Endodermal cell (in vitro differentiated cells): ENCODE measurements around the gene TSHZ2. TPM values are rescaled to one million over a fixed set of nuclear protein-coding genes. Genes with fewer than 3 reads are reported as not detected.
"Not testable (repeated sequence)": the region's sequence is repeated elsewhere in the genome, so short reads cannot be mapped to it uniquely, and the experiment has no call there.

Experiments
- DNase-seq: peaks from one replicate; pipeline ENCODE4 v3.0.0-alpha.2; 2017
- H3K27ac ChIP-seq: 2 replicates; pipeline ENCODE4 v1.5.1; 2013; ENCODE audit warnings: mild to moderate bottlenecking, low read depth, low read length, moderate library complexity
- H3K27me3 ChIP-seq: 2 replicates; pipeline ENCODE4 v1.6.1; 2013; ENCODE audit warnings: mild to moderate bottlenecking, low read length, moderate library complexity; ENCODE audit not compliant: insufficient read depth, control insufficient read depth, poor library complexity, severe bottlenecking
- H3K36me3 ChIP-seq: 2 replicates; pipeline ENCODE4 v1.7.0; 2013; ENCODE audit warnings: mild to moderate bottlenecking, low read length, moderate library complexity; ENCODE audit not compliant: control insufficient read depth, insufficient read depth
- H3K4me1 ChIP-seq: one replicate; pipeline ENCODE4 v1.7.0; 2013; ENCODE audit warnings: low read length; ENCODE audit not compliant: control insufficient read depth, insufficient read depth
- H3K4me3 ChIP-seq: 2 replicates; pipeline ENCODE4 v1.5.1; 2013; ENCODE audit warnings: mild to moderate bottlenecking, low read length, moderate library complexity
- H3K9ac ChIP-seq: 2 replicates; pipeline ENCODE4 v1.6.1; 2013; ENCODE audit warnings: mild to moderate bottlenecking, low read length, moderate library complexity; ENCODE audit not compliant: poor library complexity, severe bottlenecking; ENCODE audit errors: extremely low read depth
- H3K9me3 ChIP-seq: 2 replicates; pipeline ENCODE4 v1.6.1; 2013; ENCODE audit warnings: mild to moderate bottlenecking, low read length, moderate library complexity; ENCODE audit not compliant: control insufficient read depth
- H3K27ac Mint-ChIP-seq: 2 replicates; pipeline ENCODE4 v1.8.0; 2020; ENCODE audit warnings: mixed read lengths
- H3K27me3 Mint-ChIP-seq: 2 replicates; pipeline ENCODE4 v1.8.0; 2021; ENCODE audit warnings: mild to moderate bottlenecking, mixed read lengths; ENCODE audit not compliant: insufficient read depth
- H3K36me3 Mint-ChIP-seq: 2 replicates; pipeline ENCODE4 v1.8.0; 2020; ENCODE audit warnings: low read depth, mixed read lengths
- H3K4me1 Mint-ChIP-seq: 2 replicates; pipeline ENCODE4 v1.8.0; 2020; ENCODE audit warnings: mixed read lengths
- H3K4me3 Mint-ChIP-seq: 2 replicates; pipeline ENCODE4 v1.8.0; 2020; ENCODE audit warnings: mild to moderate bottlenecking, moderate library complexity, mixed read lengths
- H3K9me3 Mint-ChIP-seq: 2 replicates; pipeline ENCODE4 v1.8.0; 2020; ENCODE audit warnings: mild to moderate bottlenecking, mixed read lengths
- CTCF ChIP-seq: fragments of 200-600 bp; sonication (generic); conservative IDR thresholded peaks from 2 replicates; pipeline ENCODE4 v1.5.0; 2021; ENCODE audit warnings: antibody characterized with exemption, mild to moderate bottlenecking
- WGBS, 2 experiments: methylation state at CpG; one replicate each; pipeline versions ENCODE4 v1.1.5 to v1.1.7; 2013; ENCODE audit warnings: missing lambda C conversion rate in 2 of 2, mixed read lengths in 1 of 2; ENCODE audit not compliant: insufficient coverage in 1 of 2, insufficient read length in 1 of 2; 5-methylcytosine and 5-hydroxymethylcytosine counted together
- total RNA-seq, 2 donors: library from RNA; stranded (reverse); fragmentation: NEBNext Ultra II Directional in 1 of 2; extraction: Animal tissue kit (Norgen Biotek cat#: 25700) in 1 of 2; gene quantifications; 2 replicates in 1 of 2; 3 replicates in 1 of 2; pipeline ENCODE4 v1.2.1, GENCODE V29; 2021

The TSHZ2 gene
- total RNA-seq, 2 donors from 2014 or later: 0.07 to 0.31 TPM

- no peak overlapping the region for H3K4me3 ChIP-seq
- no peak overlapping the region for H3K27ac ChIP-seq
- Mint-ChIP-seq H3K9me3 (no peaks in the 10 kb centered on the region), H3K36me3 (no peaks in the 10 kb centered on the region), H3K27ac (no peak overlapping the region), H3K4me3 (no peak overlapping the region), H3K27me3 (no peaks in the 10 kb centered on the region), H3K4me1 (no peaks in the 10 kb centered on the region)
- H3K9me3 ChIP-seq: no peaks in the 10 kb centered on the region
- TF ChIP-seq CTCF: no peak
- 97% methylated on average over 2 of the region's 2 CpGs for WGBS, 2 experiments
- no peak for DNase-seq
- no peaks in the 10 kb centered on the region for H3K27me3 ChIP-seq
- no peaks in the 10 kb centered on the region for H3K36me3 ChIP-seq
- no peaks in the 10 kb centered on the region for H3K4me1 ChIP-seq
- H3K9ac ChIP-seq: no peak overlapping the region
These were observed 393.4 kb downstream of the TSHZ2 start for GRCh38 chr20:53365539-53366075.

- DNase-seq, H3K27me3 Mint-ChIP-seq, H3K36me3 Mint-ChIP-seq, H3K9me3 ChIP-seq, H3K4me3 ChIP-seq, H3K9ac ChIP-seq, H3K9me3 Mint-ChIP-seq, H3K4me1 ChIP-seq, H3K36me3 ChIP-seq, H3K27ac ChIP-seq, H3K27ac Mint-ChIP-seq, H3K4me1 Mint-ChIP-seq, H3K27me3 ChIP-seq, H3K4me3 Mint-ChIP-seq: not testable (repeated sequence)
- 94 to 96% methylated on average over 6 to 8 of the region's 8 CpGs for WGBS, 2 experiments
These were observed 394.8 kb downstream of the TSHZ2 start for GRCh38 chr20:53366928-53367327.

GRCh38 chr20:53369871-53370270 lies 397.7 kb downstream of the TSHZ2 start:
- H3K9me3 Mint-ChIP-seq: no peaks in the 10 kb centered on the region
- no peak overlapping the region for H3K27ac Mint-ChIP-seq
- Histone ChIP-seq H3K27me3 (no peaks in the 10 kb centered on the region), H3K9me3 (no peaks in the 10 kb centered on the region), H3K9ac (no peak overlapping the region), H3K4me1 (no peaks in the 10 kb centered on the region), H3K27ac (no peak overlapping the region), H3K36me3 (no peaks in the 10 kb centered on the region), H3K4me3 (no peak overlapping the region)
- no peaks in the 10 kb centered on the region for H3K4me1 Mint-ChIP-seq
- H3K4me3 Mint-ChIP-seq: no peak overlapping the region
- DNase-seq: no peak
- H3K27me3 Mint-ChIP-seq: no peaks in the 10 kb centered on the region
- 90 to 98% methylated on average over 4 to 7 of the region's 7 CpGs for WGBS, 2 experiments
- TF ChIP-seq CTCF: no peak
- H3K36me3 Mint-ChIP-seq: no peaks in the 10 kb centered on the region

GRCh38 chr20:53370345-53370961 lies 398.3 kb downstream of the TSHZ2 start:
- 92 to 93% methylated on average over 8 to 13 of the region's 13 CpGs for WGBS, 2 experiments
- Mint-ChIP-seq H3K4me1 (no peaks in the 10 kb centered on the region), H3K27ac (no peak overlapping the region), H3K36me3 (no peaks in the 10 kb centered on the region), H3K4me3 (no peak overlapping the region), H3K27me3 (no peaks in the 10 kb centered on the region), H3K9me3 (no peaks in the 10 kb centered on the region)
- H3K27ac ChIP-seq: no peak overlapping the region
- no peak overlapping the region for H3K9ac ChIP-seq
- H3K27me3 ChIP-seq: no peaks in the 10 kb centered on the region
- no peaks in the 10 kb centered on the region for H3K9me3 ChIP-seq
- no peaks in the 10 kb centered on the region for H3K36me3 ChIP-seq
- no peak for TF ChIP-seq CTCF
- no peak for DNase-seq
- no peak overlapping the region for H3K4me3 ChIP-seq
- H3K4me1 ChIP-seq: no peaks in the 10 kb centered on the region
